IPS DF 6.9 (cell line): Measurements from ENCODE around the gene PANK4.
"Not testable (repeated sequence)": the region's sequence is repeated elsewhere in the genome, so short reads cannot be mapped to it uniquely, and the experiment has no call there.

Experiments used
- DNase-seq: peaks from one replicate; pipeline ENCODE4 v3.0.0-alpha.2; 2013; ENCODE audit warnings: low read depth, low spot score
- H3K27ac ChIP-seq: one replicate; pipeline ENCODE4 v1.5.1; 2013; ENCODE audit warnings: low read length, control low read depth
- H3K27me3 ChIP-seq: 2 replicates; pipeline ENCODE4 v1.6.1; 2013; ENCODE audit warnings: mild to moderate bottlenecking, low read length; ENCODE audit not compliant: control insufficient read depth, insufficient read depth
- H3K36me3 ChIP-seq: 2 replicates; pipeline ENCODE4 v1.6.1; 2013; ENCODE audit warnings: low read length; ENCODE audit not compliant: control insufficient read depth, insufficient read depth
- H3K4me1 ChIP-seq: 2 replicates; pipeline ENCODE4 v1.6.1; 2013; ENCODE audit warnings: low read length; ENCODE audit not compliant: control insufficient read depth, insufficient read depth
- H3K4me3 ChIP-seq: 2 replicates; pipeline ENCODE4 v1.5.1; 2013; ENCODE audit warnings: mild to moderate bottlenecking, low read length
- H3K9me3 ChIP-seq: 2 replicates; pipeline ENCODE4 v1.6.1; 2013; ENCODE audit warnings: low read length, inconsistent platforms; ENCODE audit not compliant: control insufficient read depth, insufficient read depth
- WGBS: extraction: QIAGEN DNeasy Blood & Tissue Kit; methylation state at CpG from one replicate; pipeline ENCODE4 v1.1.7; 2013; ENCODE audit warnings: mixed read lengths, missing lambda C conversion rate; ENCODE audit not compliant: insufficient read length, insufficient coverage; 5-methylcytosine and 5-hydroxymethylcytosine counted together

PANK4 gene

DNA sequence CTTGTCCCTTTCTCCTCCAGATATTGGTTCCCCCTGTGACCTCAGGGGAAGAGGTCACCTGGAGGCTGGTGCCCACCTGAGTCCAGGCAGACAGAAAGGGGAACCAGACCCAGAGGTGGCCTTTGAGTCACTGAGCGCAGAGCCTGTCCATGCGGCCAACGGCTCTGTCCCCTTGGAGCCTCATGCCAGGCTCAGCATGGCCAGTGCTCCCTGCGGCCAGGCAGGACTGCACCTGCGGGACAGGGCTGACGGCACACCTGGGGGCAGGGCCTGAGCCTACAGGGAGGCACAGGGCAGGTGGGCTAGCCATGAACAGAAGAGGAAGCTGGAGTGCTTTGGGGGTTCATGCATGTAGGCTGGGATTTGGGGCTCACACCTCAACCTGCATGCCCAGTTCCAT lies 32.5 kb upstream of the PANK4 start:
- no peak for DNase-seq
- Histone ChIP-seq H3K36me3 (no peaks in the 10 kb centered on the region; the same call in 1 of the 2 replicates), H3K4me1 (peaks cover 1% of the 10 kb centered on the region; the same call in 1 of the 2 replicates), H3K9me3 (no peaks in the 10 kb centered on the region), H3K27ac (no peak overlapping the region), H3K27me3 (no peaks in the 10 kb centered on the region), H3K4me3 (no peak overlapping the region)
- WGBS: no CpG with 5 or more reads among the region's 6 CpGs

- no peaks in the 10 kb centered on the region; the same call in 1 of the 2 replicates for H3K36me3 ChIP-seq
- peaks cover 1% of the 10 kb centered on the region; the same call in 1 of the 2 replicates for H3K4me1 ChIP-seq
- no CpG with 5 or more reads among the region's 12 CpGs for WGBS
- no peaks in the 10 kb centered on the region for H3K9me3 ChIP-seq
- H3K4me3 ChIP-seq: no peak overlapping the region
- no peak for DNase-seq
- no peak overlapping the region for H3K27ac ChIP-seq
- no peaks in the 10 kb centered on the region for H3K27me3 ChIP-seq
Observed at GRCh38 chr1:2558420-2558819, 32.0 kb upstream of the PANK4 start.

GRCh38 chr1:2557482-2558400 lies 31.3 kb upstream of the PANK4 start:
- no peak for DNase-seq
- peaks cover 1% of the 10 kb centered on the region; the same call in 1 of the 2 replicates for H3K4me1 ChIP-seq
- no CpG with 5 or more reads among the region's 30 CpGs for WGBS
- H3K4me3 ChIP-seq: no peak overlapping the region
- no peaks in the 10 kb centered on the region for H3K9me3 ChIP-seq
- no peaks in the 10 kb centered on the region for H3K27me3 ChIP-seq
- no peak overlapping the region for H3K27ac ChIP-seq
- no peaks in the 10 kb centered on the region; the same call in 1 of the 2 replicates for H3K36me3 ChIP-seq

GRCh38 chr1:2556678-2557481 lies 30.5 kb upstream of the PANK4 start:
- H3K4me1 ChIP-seq: peaks cover 1% of the 10 kb centered on the region; the same call in 1 of the 2 replicates
- no peak for DNase-seq
- no peaks in the 10 kb centered on the region for H3K9me3 ChIP-seq
- no peaks in the 10 kb centered on the region for H3K27me3 ChIP-seq
- no peak overlapping the region for H3K4me3 ChIP-seq
- H3K36me3 ChIP-seq: no peaks in the 10 kb centered on the region; the same call in 1 of the 2 replicates
- no peak overlapping the region for H3K27ac ChIP-seq
- WGBS: no CpG with 5 or more reads among the region's 24 CpGs

GRCh38 chr1:2556277-2556677 lies 29.9 kb upstream of the PANK4 start, which contains the start of gene TNFRSF14:
Gene TNFRSF14, plus strand, starts transcription at chr1:2556371. Its CDS starts 294 bp downstream, at chr1:2556665.
- Histone ChIP-seq H3K36me3 (no peaks in the 10 kb centered on the region; the same call in 1 of the 2 replicates), H3K27ac (no peak within 1 kb of the TSS), H3K27me3 (no peaks in the 10 kb centered on the region), H3K4me3 (no peak within 1 kb of the TSS), H3K9me3 (no peaks in the 10 kb centered on the region), H3K4me1 (peaks cover 1% of the 10 kb centered on the region; the same call in 1 of the 2 replicates)
- DNase-seq: no peak
- no CpG with 5 or more reads among the region's 16 CpGs for WGBS

GRCh38 chr1:2555634-2556276 lies 29.4 kb upstream of the PANK4 start:
- DNase-seq: no peak
- H3K27me3 ChIP-seq: no peaks in the 10 kb centered on the region
- H3K4me1 ChIP-seq: peaks cover 1% of the 10 kb centered on the region; the same call in 1 of the 2 replicates
- H3K4me3 ChIP-seq: no peak overlapping the region
- H3K27ac ChIP-seq: no peak overlapping the region
- H3K36me3 ChIP-seq: no peaks in the 10 kb centered on the region; the same call in 1 of the 2 replicates
- no peaks in the 10 kb centered on the region for H3K9me3 ChIP-seq
- WGBS: no CpG with 5 or more reads among the region's 26 CpGs

GRCh38 chr1:2554621-2555387 lies 28.4 kb upstream of the PANK4 start:
- Histone ChIP-seq H3K4me3 (no peak overlapping the region), H3K27ac (no peak overlapping the region), H3K9me3 (no peaks in the 10 kb centered on the region), H3K27me3 (no peaks in the 10 kb centered on the region), H3K4me1 (peaks cover 1% of the 10 kb centered on the region; the same call in 1 of the 2 replicates), H3K36me3 (no peaks in the 10 kb centered on the region; the same call in 1 of the 2 replicates)
- no peak for DNase-seq
- WGBS: no CpG with 5 or more reads among the region's 19 CpGs

- H3K9me3 ChIP-seq: no peaks in the 10 kb centered on the region
- no CpG with 5 or more reads among the region's 30 CpGs for WGBS
- H3K27me3 ChIP-seq: no peaks in the 10 kb centered on the region
- H3K4me3 ChIP-seq: no peak overlapping the region
- no peak for DNase-seq
- no peak overlapping the region for H3K27ac ChIP-seq
- H3K36me3 ChIP-seq: no peaks in the 10 kb centered on the region; the same call in 1 of the 2 replicates
- peaks cover 1% of the 10 kb centered on the region; the same call in 1 of the 2 replicates for H3K4me1 ChIP-seq
Observed at GRCh38 chr1:2553871-2554620, 27.6 kb upstream of the PANK4 start.

DNA sequence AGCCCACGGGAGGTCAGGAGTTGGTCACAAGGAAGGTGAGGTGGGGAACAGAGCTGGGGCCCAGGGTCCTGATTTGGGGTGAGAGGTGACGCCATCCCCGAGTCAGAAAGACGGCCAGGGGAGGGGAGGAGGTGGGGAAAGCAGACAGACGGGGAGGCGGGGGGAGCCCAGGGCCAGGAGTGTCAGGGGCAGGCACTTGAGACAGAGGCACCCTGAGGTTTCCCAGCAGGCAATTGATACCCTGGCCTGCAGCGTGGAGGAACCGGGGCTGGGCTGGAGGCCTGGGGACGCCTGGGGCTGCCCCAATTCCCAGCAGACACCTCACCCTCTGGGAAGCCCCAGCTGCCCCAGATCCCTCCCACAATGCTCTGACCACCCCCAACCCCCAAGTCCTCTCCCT lies 26.7 kb upstream of the PANK4 start:
- not testable (repeated sequence) for DNase-seq, H3K9me3 ChIP-seq, H3K4me1 ChIP-seq, H3K27me3 ChIP-seq, H3K27ac ChIP-seq, H3K36me3 ChIP-seq, H3K4me3 ChIP-seq
- WGBS: no CpG with 5 or more reads among the region's 9 CpGs
